GM20431 (cell line): ENCODE measurements around the gene SENP5.

Source experiments
- in situ Hi-C: fragments of 300-500 bp; cut with MseI, MboI; formaldehyde crosslinking; loops from one replicate; pipeline ENCODE4 v1.15.0; 2020; ENCODE audit warnings: low sequenced_read_pairs; ENCODE audit not compliant: unreplicated experiment

The SENP5 gene

DNA sequence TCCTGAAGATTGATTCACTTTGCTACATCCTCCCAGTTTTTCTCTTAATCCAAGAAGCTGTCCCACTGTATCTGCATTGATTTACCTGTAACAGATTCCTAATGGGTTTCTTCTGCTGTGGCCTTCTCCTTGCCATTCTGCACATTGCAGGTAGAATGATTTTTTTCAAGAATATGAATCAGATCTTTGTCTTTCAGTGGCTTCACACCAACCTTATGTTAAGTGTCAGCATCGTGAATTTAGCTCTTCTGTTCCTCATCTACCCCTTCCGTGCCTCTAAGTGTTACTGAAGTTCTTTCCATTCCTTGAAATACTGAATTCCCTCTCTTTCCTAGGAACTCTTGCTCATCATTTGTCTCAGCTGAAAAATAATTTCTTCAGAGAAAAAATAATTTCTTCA, 7.5 kb downstream of the SENP5 start:
- in situ Hi-C loops, result no loop called here

GRCh38 chr3:196883361-196883760, 15.6 kb downstream of the SENP5 start:
- in situ Hi-C loops, result no loop called here

DNA sequence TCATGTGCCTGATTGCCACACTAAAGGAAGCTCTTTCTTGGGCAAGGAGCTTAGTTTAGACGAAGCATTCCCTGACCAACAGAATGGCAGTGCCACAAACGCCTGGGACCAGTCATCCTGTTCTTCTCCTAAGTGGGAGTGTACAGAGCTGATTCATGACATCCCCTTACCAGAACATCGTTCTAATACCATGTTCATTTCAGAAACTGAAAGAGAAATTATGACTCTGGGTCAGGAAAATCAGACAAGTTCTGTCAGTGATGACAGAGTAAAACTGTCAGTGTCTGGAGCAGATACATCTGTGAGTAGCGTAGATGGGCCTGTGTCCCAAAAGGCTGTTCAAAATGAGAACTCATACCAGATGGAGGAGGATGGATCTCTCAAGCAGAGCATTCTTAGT, 18.4 kb downstream of the SENP5 start:
- in situ Hi-C loops, result no loop called here

DNA sequence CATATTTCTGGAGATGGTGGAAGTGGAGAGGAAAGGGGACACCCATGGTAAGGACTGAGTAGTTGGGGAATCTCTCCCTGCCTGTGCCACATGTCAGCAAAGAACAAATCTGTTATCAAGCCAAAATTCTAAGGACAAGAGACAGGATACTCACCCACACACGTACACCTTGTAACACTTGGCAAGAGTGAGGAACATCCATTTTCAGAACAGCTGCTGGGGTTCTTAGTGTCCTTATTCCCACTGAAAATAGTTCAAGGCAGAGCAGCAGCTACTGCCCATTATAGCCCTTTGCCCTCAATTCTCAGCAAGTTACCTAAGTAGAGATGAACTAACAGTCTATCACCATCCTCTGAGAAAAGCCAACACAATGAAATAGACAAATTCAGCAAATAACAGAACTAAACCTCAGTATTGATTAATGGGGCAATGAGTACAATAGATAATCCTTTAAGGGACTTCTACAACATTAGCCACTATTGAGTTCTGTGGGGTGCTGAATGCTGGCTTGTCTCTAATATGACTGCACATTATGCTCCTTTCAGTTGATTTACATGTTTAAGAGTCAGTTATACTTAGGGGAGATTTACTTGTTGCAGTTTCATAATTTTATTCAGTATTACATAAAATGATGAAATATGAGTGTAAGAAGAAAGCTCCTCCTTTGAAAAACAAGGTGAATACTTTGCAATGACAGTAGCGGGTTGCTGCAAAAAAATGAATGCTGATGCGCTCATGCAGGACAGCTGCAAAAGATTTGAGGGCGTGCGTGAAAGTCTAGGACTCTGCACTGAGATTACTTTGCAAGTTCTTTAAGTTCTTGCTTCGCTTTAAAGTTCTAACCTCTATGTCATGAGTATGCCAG, 22.4 kb downstream of the SENP5 start:
- in situ Hi-C loops, result no loop called here

DNA sequence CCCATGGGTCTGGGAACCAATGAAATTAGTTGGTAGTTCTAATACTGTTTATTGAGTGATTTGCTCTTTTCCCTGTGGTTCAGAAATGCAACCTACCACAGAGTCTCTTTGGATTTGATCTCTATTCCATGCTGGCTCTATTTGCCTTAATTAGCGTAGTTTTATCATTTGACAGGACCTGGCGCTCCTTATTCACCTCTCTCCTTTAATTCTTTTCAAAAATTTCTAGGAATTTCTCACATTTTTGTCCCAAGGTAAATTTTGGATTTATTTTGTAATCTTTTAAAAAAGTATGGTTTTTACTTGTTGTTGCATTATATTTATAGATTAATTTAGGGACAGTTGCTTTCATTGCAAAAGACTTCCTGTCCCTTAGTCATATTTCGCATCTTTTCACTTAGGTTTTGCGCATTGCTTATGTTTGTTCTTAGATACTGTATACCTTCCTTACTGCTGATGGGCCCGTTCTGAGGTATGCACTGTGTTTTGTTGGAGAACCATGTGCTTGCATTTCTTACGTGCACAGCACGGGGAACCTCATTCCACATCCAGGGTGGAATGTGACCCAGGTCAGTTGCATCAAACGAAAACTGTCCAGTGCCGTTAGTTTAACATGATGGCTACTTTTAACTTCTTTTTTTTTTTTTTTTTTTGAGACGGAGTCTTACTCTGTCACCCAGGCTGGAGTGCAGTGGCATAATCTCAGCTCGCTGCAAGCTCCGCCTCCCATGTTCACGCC, 27.0 kb downstream of the SENP5 start:
- in situ Hi-C loops, result no loop called here

- in situ Hi-C loops, result no loop called here
Observed at GRCh38 chr3:196896229-196896628, 28.5 kb downstream of the SENP5 start.

GRCh38 chr3:196901768-196902167, 34.0 kb downstream of the SENP5 start:
- in situ Hi-C loops, result no loop called here

DNA sequence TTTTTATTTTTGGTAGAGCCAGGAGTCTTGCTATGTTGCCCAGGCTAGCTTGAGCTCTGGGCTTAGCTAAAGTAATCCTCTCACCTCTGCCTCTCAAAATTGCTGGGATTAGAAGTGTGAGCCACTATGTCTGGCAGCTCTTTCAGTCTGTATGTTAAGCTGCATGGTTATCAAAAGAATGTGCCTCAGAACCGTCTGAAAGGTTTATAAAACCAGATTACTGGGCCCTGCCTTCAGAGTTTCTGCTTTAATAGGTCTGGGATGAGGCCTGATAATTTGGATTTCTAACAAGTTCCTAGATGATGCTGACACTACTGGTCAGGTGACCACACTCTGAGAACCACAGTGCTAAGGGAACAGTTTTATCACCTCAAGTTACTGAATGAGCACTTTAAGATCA, 34.6 kb downstream of the SENP5 start:
- in situ Hi-C loops, result no loop called here

- in situ Hi-C loops, result no loop called here
Observed at GRCh38 chr3:196903740-196904139, 36.0 kb downstream of the SENP5 start.

- in situ Hi-C loops, result no loop called here
Observed at GRCh38 chr3:196914866-196915265, 47.1 kb downstream of the SENP5 start.

GRCh38 chr3:196915375-196915774, 47.7 kb downstream of the SENP5 start:
- in situ Hi-C loops, result no loop called here

GRCh38 chr3:196916221-196916620, 48.5 kb downstream of the SENP5 start:
- in situ Hi-C loops, result no loop called here

DNA sequence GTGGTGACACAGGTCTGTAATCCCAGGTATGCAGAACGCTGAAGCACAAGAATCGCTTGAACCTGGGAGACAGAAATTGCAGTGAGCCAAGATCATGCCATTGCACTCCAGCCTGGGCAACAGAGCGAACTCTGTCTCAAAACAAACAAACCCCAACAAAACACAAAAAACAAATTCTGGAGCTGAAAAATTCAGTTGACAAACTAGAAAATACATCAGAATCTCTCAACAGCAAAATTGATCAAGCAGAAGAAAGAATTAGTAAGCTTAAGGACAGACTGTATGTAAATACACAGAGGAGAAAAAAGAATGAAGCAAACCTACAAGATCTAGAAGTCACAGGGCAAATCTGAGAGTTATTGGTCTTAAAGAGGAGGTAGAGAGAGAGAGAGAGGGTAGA, 49.3 kb downstream of the SENP5 start:
- in situ Hi-C loops, result no loop called here

DNA sequence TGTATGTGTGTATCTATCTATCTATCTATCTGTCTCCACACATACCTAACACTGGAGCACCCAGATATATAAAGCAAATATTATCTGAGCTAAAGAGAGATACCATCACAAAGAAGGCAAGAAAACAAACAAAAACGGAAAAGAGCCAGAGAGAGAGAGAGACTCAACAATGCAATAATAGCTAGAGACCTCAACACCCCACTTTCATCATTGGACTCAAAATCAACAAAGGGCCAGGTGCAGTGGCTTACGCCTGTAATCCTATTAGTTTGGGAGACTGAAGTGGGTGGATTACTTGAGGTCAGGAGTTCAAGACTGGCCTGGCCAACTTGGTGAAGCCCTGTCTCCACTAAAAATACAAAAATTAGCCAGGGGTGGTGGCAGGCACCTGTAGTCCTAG, 51.2 kb downstream of the SENP5 start:
- in situ Hi-C loops, result no loop called here

DNA sequence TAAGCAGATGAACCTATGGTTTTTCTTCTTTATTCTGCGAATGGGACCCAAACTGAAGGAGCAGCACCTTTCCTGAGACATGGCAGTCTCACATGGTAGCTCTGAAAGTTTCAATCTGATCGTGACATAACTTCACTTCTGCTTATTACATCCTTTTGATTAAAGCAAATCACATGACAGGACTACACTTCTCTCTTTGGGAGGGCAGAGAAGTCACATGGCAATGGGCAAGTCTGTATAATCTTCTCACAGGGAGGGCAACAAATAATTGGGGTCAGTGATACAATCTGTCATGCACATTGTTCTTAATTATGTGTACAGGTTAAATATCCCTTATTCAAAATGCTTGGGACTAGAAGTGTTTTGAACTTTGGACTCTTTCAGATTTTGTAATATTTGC, 53.0 kb downstream of the SENP5 start:
- in situ Hi-C loops, result no loop called here

- in situ Hi-C loops, result no loop called here
Observed at GRCh38 chr3:196927571-196928453, 60.1 kb downstream of the SENP5 start.

- in situ Hi-C loops, result no loop called here
Observed at GRCh38 chr3:196931157-196931556, 63.4 kb downstream of the SENP5 start.

DNA sequence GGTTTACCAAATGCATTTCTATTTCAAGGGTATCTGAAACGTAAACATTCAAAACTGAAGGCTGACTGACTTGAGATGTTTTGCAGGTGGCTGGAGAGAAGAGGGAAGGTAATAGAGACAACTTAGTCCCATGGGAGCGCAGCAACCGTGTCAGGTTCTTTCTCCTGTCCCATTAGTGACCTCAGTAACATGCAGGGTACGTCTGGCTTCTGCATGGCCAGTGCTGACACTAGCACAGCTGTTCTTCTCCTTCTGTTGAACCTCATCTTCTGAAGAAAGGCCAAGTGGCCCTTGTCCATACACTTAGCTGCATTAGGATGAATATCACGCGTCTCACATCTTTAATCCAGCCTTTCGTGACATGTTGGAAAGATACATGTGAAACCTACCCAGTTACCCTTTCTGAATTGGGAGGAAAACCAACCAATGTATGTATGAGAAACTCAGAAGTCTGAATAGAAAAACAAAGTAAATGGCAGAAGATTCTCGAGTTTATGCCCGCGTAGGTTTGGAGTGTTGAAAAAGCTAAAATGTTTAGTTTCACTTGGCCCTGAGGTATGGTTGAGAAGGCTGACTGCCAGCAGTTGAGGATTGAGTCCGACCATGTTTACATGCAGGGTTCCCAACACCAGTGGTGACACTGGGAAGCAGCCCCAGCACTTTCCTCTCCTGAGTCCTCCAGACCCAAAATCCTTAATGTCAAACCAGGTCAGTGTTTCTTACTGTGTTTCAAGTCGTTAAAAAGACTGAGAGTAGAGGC, 64.3 kb downstream of the SENP5 start:
- in situ Hi-C loops, result no loop called here

DNA sequence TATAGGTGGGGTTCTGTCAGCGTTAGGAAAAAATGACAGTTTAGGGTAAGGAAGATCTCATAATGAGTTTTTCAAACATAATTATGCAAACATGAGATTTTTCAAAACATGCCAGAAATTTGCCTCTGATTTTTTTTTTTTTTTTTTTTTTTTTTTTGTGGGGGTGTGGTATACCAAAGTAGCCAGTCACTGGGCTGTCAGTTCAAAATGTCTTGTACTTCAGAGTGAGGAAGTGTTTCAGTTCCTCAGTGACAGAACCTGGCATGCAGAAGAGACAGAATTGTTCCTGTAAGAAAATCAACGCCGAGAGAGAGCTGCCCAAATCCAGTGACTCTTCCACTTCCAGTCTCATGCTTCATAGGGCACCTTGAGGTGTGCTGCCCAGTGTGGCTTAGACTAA, 64.9 kb downstream of the SENP5 start:
- in situ Hi-C loops, result no loop called here

- in situ Hi-C loops, result no loop called here
Observed at GRCh38 chr3:196936288-196936687, 68.6 kb downstream of the SENP5 start.
